Activated naive CD4-positive, alpha-beta T cell treated with anti-CD3 and anti-CD28 coated beads, Interleukin-2, amount 10 ng/mL, durations not matched to agents 7 days and 5 days (primary cell): ENCODE measurements around the gene ACTL10.
"Not testable (repeated sequence)": the region's sequence is repeated elsewhere in the genome, so short reads cannot be mapped to it uniquely, and the experiment has no call there.

ENCODE experiments used
- CTCF ChIA-PET: fragments of 350-600 bp; sonication (Branson Sonifier 250); formaldehyde crosslinking; loops from one replicate; lab custom pipeline; 2021; ENCODE audit warnings: antibody characterized with exemption; lab: Charles Lee
- DNase-seq: peaks from one replicate; pipeline ENCODE4 v3.0.0-alpha.2; 2020
- H3K27ac Mint-ChIP-seq: one replicate; pipeline ENCODE4 v1.8.0; 2021; ENCODE audit warnings: mild to moderate bottlenecking, moderate library complexity, mixed read lengths
- H3K27me3 Mint-ChIP-seq: one replicate; pipeline ENCODE4 v1.8.0; 2021; ENCODE audit warnings: mild to moderate bottlenecking, mixed read lengths
- H3K36me3 Mint-ChIP-seq: one replicate; pipeline ENCODE4 v1.8.0; 2021; ENCODE audit warnings: mixed read lengths
- H3K4me1 Mint-ChIP-seq: one replicate; pipeline ENCODE4 v1.8.0; 2021; ENCODE audit warnings: mixed read lengths
- H3K4me3 Mint-ChIP-seq: one replicate; pipeline ENCODE4 v1.8.0; 2021; ENCODE audit warnings: mild to moderate bottlenecking, moderate library complexity, mixed read lengths
- H3K9me3 Mint-ChIP-seq: one replicate; pipeline ENCODE4 v1.8.0; 2021; ENCODE audit warnings: mixed read lengths

The ACTL10 gene

DNA sequence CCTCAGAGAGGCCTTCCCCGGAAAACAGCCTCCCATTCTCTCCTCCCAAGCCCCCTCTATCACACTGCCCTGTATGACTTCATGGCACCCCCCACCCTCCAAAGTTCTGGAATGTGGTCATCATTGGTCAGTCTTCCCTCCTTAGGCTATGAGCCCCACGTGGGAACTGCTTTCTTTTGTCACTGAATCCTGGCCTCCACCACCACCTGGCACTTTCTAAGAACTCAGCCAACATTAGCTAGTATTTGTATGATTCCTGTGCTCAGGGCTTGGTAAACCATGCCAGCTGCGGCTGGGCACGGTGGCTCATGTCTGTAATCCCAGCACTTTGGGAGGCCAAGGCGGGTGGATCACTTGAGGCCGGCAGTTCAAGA is 27.9 kb downstream of the ACTL10 start:
- H3K9me3 Mint-ChIP-seq: peaks cover 2% of the 10 kb centered on the region
- peaks cover 26% of the 10 kb centered on the region for H3K4me1 Mint-ChIP-seq
- CTCF ChIA-PET: no interaction called here
- H3K27ac Mint-ChIP-seq: peak overlapping the region; percentile 70
- no peak overlapping the region for H3K4me3 Mint-ChIP-seq
- H3K36me3 Mint-ChIP-seq: peaks cover 2% of the 10 kb centered on the region
- no peak for DNase-seq
- H3K27me3 Mint-ChIP-seq: peaks cover 10% of the 10 kb centered on the region

DNA sequence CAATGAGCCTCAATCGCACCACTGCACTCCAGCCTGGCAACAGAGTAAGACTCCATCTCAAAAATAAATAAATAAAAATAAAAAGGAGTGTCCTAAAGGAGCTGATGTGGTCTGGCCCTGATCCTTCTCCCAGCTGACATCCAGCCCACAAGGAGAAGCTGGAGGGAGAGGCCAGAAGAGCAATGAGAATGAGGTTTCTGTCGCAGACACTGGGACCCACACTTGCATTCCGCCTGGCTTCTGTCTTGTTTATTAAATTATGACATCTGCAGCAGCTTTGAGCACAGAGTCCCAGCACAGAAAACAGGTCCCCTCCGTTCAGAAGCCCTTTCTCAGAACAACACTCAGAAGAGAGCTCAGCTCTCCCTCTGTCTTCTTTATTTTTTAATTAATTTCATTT is 29.7 kb downstream of the ACTL10 start:
- Mint-ChIP-seq H3K36me3 (peaks cover 2% of the 10 kb centered on the region), H3K4me1 (peaks cover 8% of the 10 kb centered on the region), H3K27me3 (peaks cover 10% of the 10 kb centered on the region), H3K27ac (no peak overlapping the region), H3K4me3 (no peak overlapping the region), H3K9me3 (peaks cover 5% of the 10 kb centered on the region)
- no peak for DNase-seq
- CTCF ChIA-PET: no interaction called here

DNA sequence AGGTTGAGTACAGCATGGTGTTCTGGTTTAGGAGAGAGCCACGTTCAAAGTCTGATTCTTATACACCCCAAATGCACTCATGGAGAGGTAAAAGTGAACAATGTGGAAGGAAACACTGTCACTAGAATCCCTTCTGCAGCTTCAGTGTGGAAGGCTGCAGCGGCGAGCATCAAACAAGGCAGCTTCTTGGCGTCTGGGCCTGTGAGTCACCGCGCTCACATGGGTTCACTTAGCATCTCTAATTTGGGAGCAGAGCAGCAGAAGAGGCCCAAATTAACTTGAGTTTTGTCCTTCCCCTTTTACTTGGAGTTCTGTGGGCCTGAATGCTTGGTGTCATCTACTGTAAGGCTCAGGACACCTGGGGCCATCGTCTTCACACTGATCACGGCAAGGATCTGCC is 30.4 kb downstream of the ACTL10 start:
- H3K27me3 Mint-ChIP-seq: peaks cover 10% of the 10 kb centered on the region
- H3K4me1 Mint-ChIP-seq: peaks cover 3% of the 10 kb centered on the region
- H3K9me3 Mint-ChIP-seq: peaks cover 7% of the 10 kb centered on the region
- CTCF ChIA-PET: no interaction called here
- DNase-seq: no peak
- peaks cover 4% of the 10 kb centered on the region for H3K36me3 Mint-ChIP-seq
- no peak overlapping the region for H3K27ac Mint-ChIP-seq
- H3K4me3 Mint-ChIP-seq: no peak overlapping the region

- DNase-seq, H3K27ac Mint-ChIP-seq, H3K36me3 Mint-ChIP-seq, H3K9me3 Mint-ChIP-seq, H3K27me3 Mint-ChIP-seq, CTCF ChIA-PET, H3K4me3 Mint-ChIP-seq, H3K4me1 Mint-ChIP-seq: not testable (repeated sequence)
Measured at GRCh38 chr20:33698966-33699365, 32.2 kb downstream of the ACTL10 start.

DNA sequence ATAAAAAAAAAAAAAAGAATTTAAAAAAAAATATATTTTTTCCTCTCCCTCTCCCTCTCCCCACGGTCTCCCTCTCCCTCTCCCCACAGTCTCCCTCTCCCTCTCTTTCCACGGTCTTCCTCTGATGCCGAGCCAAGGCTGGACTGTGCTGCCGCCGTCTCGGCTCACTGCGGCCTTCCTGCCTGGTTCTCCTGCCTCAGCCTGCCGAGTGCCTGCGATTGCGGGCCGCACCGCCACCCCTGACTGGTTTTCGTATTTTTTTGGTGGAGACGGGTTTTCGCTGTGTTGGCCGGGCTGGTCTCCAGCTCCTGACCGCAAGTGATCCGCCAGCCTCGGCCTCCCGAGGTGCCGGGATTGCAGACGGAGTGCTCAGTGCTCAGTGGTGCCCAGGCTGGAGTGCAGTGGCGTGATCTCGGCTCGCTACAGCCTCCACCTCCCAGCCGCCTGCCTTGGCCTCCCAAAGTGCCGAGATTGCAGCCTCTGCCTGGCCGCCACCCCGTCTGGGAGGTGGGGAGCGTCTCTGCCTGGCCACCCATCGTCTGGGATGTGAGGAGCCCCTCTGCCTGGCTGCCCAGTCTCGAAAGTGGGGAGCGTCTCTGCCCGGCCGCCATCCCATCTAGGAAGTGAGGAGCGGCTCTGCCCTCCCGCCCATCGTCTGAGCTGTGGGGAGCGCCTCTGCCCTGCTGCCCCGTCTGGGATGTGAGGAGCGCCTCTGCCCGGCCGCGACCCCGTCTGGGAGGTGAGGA is 34.1 kb downstream of the ACTL10 start:
- H3K36me3 Mint-ChIP-seq, DNase-seq, H3K27me3 Mint-ChIP-seq, H3K27ac Mint-ChIP-seq, CTCF ChIA-PET, H3K9me3 Mint-ChIP-seq, H3K4me3 Mint-ChIP-seq, H3K4me1 Mint-ChIP-seq: not testable (repeated sequence)

- Mint-ChIP-seq H3K4me3 (no peak overlapping the region), H3K27me3 (peaks cover 9% of the 10 kb centered on the region), H3K27ac (no peak overlapping the region), H3K9me3 (peaks cover 7% of the 10 kb centered on the region), H3K36me3 (peaks cover 8% of the 10 kb centered on the region), H3K4me1 (no peaks in the 10 kb centered on the region)
- no peak for DNase-seq
- CTCF ChIA-PET: no interaction called here
Measured at GRCh38 chr20:33701629-33702450, 35.1 kb downstream of the ACTL10 start.

DNA sequence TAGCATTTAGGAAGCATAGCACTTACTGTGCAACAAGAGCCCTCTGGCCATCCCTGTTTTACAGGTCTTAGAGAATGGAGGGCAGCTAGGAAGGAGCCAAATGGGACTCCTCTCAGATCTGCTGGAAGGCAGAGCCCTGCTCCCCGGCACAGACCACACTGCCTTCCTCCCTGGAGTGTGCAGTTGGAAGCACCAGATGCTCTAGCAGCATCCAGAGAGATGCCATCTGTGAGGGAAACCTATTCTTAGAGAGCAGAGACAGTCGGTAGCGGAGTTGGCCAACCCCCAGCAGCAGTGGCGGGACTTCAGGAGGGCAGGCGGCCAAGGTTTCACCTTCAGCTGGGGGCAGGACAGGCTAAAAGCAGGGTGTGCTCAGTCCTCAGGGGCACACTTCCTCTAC is 36.1 kb downstream of the ACTL10 start:
- CTCF ChIA-PET: no interaction called here
- H3K27ac Mint-ChIP-seq: no peak overlapping the region
- no peaks in the 10 kb centered on the region for H3K4me1 Mint-ChIP-seq
- peaks cover 7% of the 10 kb centered on the region for H3K9me3 Mint-ChIP-seq
- peaks cover 3% of the 10 kb centered on the region for H3K27me3 Mint-ChIP-seq
- H3K4me3 Mint-ChIP-seq: no peak overlapping the region
- DNase-seq: no peak
- H3K36me3 Mint-ChIP-seq: peaks cover 16% of the 10 kb centered on the region

DNA sequence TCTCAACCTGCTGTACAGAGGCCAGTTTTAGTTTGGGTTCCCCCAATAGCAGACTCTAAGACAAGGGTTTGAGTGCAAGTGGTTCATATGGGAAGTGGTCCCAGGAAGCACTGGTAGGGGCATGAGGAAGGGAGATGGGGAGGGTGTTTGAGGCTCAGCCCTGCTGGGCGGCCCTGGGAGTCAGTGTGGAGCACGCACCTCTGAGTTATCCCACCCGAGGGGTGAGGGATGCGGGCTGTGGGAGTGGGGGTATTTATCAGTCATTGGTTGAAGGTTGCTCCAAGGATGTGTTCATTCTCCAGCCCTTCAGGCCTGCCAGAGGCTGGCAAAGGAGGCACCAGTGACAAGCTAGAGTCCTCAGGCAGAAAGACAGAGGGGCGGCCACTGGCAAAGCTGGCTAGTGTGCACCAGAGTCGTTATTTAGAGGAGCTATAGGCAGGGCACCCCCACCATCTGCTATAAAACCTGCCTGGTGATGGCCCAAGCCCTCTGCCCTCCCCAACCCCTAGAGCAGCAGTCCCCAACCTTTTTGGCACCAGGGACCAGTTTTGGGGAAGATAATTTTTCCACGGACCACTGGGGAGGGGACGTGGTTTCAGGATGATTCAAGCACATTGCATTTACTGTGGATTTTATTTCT is 36.9 kb downstream of the ACTL10 start:
- Mint-ChIP-seq H3K36me3 (peaks cover 14% of the 10 kb centered on the region), H3K4me3 (no peak overlapping the region), H3K4me1 (no peaks in the 10 kb centered on the region), H3K9me3 (peaks cover 5% of the 10 kb centered on the region), H3K27ac (peak overlapping the region; percentile 62), H3K27me3 (no peaks in the 10 kb centered on the region)
- no peak for DNase-seq
- CTCF ChIA-PET: no interaction called here

DNA sequence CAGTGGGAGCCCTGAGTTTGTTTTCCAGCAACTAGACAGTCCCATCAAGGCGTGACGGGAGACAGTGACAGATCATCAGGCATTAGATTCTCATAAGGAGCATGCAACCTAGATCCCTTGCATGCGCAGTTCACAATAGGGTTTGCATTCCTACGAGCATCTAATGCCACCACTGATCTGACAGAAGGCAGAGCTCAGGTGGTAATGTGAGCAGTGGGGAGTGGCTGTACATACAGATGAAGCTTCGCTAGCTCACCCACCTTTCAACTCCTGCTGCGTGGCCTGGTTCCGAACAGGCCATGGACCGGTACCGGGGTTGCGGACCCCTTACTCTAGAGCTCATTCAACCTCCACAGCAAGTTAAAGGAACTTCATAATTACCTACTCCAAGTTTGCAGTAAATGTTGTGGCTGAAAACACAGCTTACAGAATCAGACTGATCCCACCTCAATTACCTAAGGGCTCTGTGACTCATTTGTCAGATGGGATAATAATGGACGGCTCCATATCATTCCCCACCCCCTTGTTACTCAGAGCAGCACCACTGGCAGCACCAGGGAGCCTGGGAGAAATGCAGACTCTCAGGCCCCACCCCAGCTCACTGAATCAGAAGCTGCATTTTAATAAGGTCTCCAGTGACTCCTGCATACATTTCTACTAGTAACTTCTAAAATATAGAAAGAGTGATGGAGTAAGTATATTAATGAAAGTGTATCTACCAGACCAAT is 37.6 kb downstream of the ACTL10 start:
- H3K4me1 Mint-ChIP-seq: peaks cover 4% of the 10 kb centered on the region
- H3K27me3 Mint-ChIP-seq: no peaks in the 10 kb centered on the region
- no peak overlapping the region for H3K27ac Mint-ChIP-seq
- DNase-seq: no peak
- CTCF ChIA-PET: no interaction called here
- peaks cover 5% of the 10 kb centered on the region for H3K9me3 Mint-ChIP-seq
- H3K36me3 Mint-ChIP-seq: peaks cover 14% of the 10 kb centered on the region
- no peak overlapping the region for H3K4me3 Mint-ChIP-seq

GRCh38 chr20:33707668-33708067 is 40.9 kb downstream of the ACTL10 start:
- peaks cover 32% of the 10 kb centered on the region for H3K36me3 Mint-ChIP-seq
- H3K27me3 Mint-ChIP-seq: no peaks in the 10 kb centered on the region
- DNase-seq: no peak
- H3K4me1 Mint-ChIP-seq: peaks cover 23% of the 10 kb centered on the region
- CTCF ChIA-PET: no interaction called here
- no peak overlapping the region for H3K4me3 Mint-ChIP-seq
- H3K9me3 Mint-ChIP-seq: no peaks in the 10 kb centered on the region
- H3K27ac Mint-ChIP-seq: no peak overlapping the region

DNA sequence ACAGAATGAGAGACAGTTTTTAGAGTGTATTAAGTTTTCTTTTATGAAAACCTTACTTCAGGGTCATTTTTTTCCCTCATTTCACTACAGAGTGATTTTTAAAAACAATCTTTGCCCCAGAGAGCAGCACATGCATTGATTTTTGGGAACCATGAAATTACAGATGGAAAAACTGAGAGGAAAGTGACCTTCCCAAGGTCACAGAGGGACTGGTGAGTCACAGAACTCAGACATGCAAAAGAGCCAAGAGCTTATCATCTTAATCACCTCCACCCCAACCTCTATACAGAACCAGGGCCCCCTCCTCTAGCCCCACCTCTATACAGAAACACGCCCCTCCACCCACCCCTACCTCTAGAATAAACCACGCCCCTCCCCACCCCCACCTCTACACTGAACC is 42.7 kb downstream of the ACTL10 start:
- peaks cover 23% of the 10 kb centered on the region for H3K4me1 Mint-ChIP-seq
- no peak overlapping the region for H3K27ac Mint-ChIP-seq
- no peak for DNase-seq
- peaks cover 44% of the 10 kb centered on the region for H3K36me3 Mint-ChIP-seq
- H3K9me3 Mint-ChIP-seq: no peaks in the 10 kb centered on the region
- H3K4me3 Mint-ChIP-seq: no peak overlapping the region
- CTCF ChIA-PET: no interaction called here
- no peaks in the 10 kb centered on the region for H3K27me3 Mint-ChIP-seq

DNA sequence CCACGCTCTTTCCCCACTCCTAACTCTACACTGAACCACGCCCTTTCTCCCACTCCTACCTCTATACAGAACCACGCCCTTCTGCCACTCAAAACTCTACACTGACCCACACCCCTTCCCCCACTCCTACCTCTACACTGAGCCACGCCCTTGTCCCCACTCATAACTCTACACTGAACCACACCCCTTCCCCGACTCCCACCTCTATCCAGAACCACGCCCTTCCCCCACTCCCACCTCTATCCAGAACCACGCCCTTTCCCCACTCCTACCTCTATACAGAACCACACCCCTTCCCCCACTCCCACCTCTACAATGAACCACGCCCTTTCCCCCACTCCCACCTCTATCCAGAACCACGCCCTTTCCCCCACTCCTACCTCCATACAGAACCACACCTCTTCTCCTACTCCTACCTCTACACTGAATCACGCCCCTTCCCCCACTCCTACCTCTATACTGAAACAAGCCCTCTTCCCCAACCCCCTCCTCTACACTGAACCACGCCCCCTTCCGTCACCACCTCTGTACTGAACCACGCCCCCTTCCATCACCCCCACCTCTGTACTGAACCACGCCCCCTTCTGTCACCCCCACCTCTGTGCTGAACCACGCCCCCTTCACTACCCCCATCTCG is 43.3 kb downstream of the ACTL10 start:
- peak overlapping the region; percentile 38 for H3K27ac Mint-ChIP-seq
- DNase-seq: no peak
- no peaks in the 10 kb centered on the region for H3K9me3 Mint-ChIP-seq
- H3K36me3 Mint-ChIP-seq: peaks cover 46% of the 10 kb centered on the region
- no peaks in the 10 kb centered on the region for H3K27me3 Mint-ChIP-seq
- CTCF ChIA-PET: no interaction called here
- no peak overlapping the region for H3K4me3 Mint-ChIP-seq
- H3K4me1 Mint-ChIP-seq: peaks cover 23% of the 10 kb centered on the region

DNA sequence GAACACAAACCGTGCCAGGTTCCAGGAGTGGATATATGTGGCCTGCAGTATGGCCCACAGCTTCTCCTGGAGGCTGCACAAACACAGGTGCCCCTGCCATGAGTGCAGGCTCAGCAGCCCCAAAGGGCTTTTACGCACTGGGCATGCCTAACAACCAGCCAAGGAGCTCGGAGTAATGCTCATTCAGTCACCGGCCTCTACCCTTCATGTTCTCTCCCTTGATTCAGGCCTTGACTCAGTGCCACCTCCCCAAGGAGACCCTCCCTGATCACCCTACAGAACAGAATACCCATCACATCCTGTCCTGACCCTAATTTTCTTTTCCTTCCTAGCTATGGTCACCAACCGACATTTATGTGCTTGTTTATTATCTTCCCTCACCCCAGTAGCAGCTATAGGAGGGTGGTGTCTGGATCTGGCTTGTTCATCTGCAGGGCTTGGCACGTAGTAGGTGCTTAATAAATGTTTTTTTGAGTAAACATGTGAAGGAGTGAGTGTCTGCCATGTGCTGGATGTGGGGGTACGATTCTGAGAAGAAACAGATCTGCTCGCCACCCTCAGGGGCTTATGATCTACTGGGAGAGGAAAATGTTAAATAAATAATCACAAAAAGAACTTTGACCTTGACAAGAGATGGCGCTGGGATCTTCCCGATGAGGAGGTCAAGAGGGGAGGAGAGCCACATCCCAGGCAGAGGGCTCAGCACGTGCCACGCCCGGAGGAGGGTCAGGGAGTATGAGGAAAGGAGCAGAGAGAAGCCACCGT is 44.1 kb downstream of the ACTL10 start:
- Mint-ChIP-seq H3K9me3 (no peaks in the 10 kb centered on the region), H3K4me3 (no peak overlapping the region), H3K27me3 (no peaks in the 10 kb centered on the region), H3K36me3 (peaks cover 44% of the 10 kb centered on the region), H3K27ac (peak overlapping the region; percentile 69), H3K4me1 (peaks cover 23% of the 10 kb centered on the region)
- CTCF ChIA-PET: no interaction called here
- no peak for DNase-seq
